Suprapubic skin (tissue), 4 donors: ENCODE data around the gene FAM107A.

Experiments
- CTCF ChIP-seq, 2 donors: fragments of 200-600 bp in 1 of 2; fragments of 450-650 bp in 1 of 2; sonication (generic) in 1 of 2; IDR thresholded peaks; one replicate each; pipeline ENCODE4 v1.5.1; 2016 to 2019; ENCODE audit warnings: antibody characterized with exemption in 2 of 2, mild to moderate bottlenecking in 1 of 2, moderate library complexity in 1 of 2
- POLR2A ChIP-seq, 2 donors: fragments of 450-650 bp; IDR thresholded peaks; one replicate each; pipeline ENCODE4 v1.6.1; 2017; ENCODE audit warnings: antibody characterized with exemption in 2 of 2, mild to moderate bottlenecking in 2 of 2, moderate library complexity in 2 of 2
- POLR2AphosphoS5 ChIP-seq, 3 donors: sonication (generic); formaldehyde crosslinking; IDR thresholded peaks; one replicate each; pipeline ENCODE4 v1.6.1; 2017; ENCODE audit warnings: antibody characterized with exemption in 3 of 3

- no peak for TF ChIP-seq POLR2AphosphoS5 (IDR thresholded peaks at IDR 0.05)
- TF ChIP-seq POLR2A (IDR thresholded peaks at IDR 0.05): no peak
- TF ChIP-seq CTCF (IDR thresholded peaks at IDR 0.05): no peak
Observed at GRCh38 chr3:58620421-58620820, 43.2 kb upstream of the FAM107A start.
